GM18861 (cell line): ENCODE data around the gene FNDC11.

ENCODE experiments used
- ATAC-seq: cut with Tn5 transposase; IDR thresholded peaks from one replicate; pipeline ENCODE4 v1.9.1; 2021; ENCODE audit not compliant: unreplicated experiment

Gene FNDC11

DNA sequence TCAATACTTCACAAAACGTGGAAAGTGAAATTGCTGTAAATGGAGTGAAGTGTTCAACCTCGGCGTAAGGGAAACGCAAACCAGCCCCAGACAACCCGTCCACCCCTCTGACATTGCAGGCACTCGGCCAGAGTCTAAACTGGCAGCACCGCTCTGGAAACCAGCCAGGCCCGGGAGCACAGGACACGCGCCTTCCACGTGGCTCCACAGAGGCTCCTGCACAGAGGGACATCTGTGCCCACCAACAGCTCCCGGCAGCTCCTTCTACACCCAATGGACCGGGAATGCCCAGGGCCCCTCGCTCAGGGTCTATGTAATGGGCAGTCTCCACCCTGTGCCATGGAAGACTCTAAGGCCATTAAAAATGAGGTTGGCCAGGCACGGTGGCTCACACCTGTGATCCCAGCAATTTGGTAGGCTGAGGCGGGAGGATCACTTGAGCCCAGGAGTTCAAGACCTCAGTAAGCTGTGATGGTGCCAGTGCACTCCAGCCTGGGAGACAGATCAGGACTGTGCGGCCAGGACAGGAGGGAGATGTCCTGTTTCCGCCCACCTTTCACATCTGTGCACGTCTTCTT lies 23.4 kb downstream of the FNDC11 start:
- ATAC-seq: no peak

DNA sequence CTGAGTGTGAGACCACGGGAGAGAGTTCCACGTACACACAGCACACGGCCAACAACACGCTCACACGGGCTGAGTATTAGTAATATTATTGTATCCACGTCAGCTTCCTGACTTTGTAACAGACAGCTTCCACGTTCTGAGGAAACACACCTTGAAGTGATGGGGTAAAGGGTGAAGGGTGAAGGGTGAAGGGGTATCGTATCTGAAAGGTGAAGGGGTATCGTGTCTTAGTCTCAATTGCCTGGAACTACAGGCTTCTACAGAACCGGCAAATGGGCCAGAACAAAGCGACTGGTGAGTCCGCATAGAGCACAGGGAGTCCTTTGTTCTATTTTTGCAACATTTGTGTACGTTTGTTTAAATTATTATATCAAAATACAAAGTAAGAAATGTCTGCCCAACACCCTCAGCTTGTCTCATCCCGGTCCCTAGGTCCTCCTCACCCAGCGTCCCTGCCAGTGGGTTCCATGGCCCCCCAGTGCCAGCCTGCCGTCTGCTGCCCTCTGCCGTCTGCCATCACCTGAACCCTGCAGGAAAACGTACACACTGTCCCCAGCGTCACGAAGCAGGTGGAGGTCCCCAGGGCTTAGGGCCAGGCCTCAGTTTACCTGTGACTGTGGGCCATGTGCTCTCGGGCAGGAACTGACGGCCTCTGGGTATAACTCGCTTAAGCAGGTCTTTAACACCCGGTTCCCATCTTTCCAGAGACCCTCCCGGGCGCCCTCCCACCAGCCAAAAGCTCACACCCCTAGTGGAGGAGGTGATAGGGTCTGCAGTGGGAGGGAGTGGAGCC lies 24.5 kb downstream of the FNDC11 start:
- no peak for ATAC-seq

DNA sequence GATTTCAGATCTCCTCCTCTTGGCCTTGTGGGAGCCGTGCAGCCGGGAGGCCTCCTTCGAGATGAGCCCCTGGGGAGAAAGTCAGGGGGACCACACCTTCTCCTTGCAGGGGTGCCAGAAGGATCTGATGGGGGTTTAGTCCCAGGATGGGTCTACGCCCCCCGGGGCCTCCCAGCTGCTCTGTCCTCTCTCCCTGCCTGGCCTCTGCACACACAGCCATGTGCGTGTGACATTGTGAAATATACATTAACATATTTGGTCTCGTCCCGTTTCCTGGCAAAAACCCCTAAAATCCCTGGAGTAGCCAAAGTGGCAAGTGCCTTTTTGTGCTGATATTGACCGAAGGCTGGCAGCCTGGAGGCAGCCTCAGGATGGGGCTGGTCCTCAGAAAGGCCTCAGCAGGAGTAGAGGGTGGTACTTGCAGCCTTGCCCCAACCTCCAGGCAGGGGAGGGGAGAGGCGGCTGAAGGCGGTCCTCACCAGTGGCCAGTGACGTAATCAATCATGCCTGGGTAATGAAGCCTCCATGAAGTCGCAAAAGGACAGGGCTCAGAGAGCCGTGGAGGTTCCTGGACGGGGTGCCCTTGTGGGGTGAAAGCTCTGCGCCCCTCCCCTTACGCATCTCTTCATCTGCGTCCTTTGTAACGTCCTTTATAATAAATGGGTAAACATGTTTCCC lies 25.2 kb downstream of the FNDC11 start:
- ATAC-seq: no peak

DNA sequence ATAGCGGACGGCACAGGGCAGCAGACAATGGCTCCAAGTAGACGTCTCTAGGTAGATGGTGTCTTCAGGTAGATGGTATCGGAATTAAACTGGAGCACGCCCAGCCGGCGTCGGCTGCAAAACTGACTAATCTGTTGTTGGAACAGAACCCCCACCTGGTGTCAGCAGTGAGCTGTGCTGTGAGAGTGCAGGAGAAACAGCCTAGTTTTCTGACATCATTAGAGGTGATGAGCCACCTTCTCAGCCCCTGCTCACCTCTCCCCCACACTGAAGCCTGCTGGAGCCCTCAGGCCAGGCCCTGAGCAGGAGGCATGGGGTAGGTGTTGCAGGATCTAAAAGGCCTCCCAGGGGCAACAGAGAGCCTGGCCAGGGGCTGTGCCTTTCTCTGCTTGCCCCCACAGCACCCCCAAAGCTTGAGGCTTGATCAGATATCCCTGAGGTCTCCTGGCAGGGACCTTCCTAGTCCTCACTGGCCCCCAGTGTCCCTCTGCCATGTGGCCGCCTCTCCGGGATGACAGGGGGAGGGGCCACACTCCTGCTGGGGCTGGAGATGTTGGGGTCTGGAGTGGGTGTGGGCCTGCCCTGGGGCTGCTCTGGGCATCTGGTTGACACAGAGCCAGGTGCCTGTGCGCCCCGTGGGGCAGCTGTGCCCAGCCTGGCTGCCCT lies 27.0 kb downstream of the FNDC11 start:
- no peak for ATAC-seq

DNA sequence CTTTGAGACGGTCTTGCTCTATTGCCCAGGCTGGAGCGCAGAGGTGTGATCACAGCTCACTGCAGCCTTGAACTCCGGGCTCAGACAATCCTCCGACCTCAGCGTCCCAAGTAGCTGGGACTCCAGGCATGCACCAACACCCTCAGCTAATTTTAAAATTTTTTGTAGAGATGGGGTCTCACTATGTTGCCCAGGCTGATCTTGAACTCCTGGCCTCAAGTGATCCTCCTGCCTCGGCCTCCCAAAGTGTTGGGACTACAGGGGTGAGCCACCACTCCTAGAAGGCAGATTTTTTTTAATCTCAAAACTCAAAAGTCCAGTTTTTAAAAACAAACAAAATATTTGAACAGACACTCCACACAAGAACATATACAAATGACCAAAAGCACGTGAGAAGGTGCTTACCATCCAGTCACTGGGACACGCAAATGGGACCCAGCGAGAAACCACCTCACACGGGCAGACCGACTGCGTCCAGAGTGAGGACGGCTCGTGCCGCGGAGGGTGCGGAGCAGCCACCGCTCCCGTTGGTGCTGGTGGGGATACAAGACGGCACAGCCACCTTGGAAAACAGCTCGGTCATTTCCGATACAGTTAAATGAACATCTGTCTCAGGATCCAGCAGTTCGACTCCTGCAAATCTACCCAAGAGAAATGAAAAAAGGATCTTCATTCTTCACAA lies 28.6 kb downstream of the FNDC11 start:
- no peak for ATAC-seq

DNA sequence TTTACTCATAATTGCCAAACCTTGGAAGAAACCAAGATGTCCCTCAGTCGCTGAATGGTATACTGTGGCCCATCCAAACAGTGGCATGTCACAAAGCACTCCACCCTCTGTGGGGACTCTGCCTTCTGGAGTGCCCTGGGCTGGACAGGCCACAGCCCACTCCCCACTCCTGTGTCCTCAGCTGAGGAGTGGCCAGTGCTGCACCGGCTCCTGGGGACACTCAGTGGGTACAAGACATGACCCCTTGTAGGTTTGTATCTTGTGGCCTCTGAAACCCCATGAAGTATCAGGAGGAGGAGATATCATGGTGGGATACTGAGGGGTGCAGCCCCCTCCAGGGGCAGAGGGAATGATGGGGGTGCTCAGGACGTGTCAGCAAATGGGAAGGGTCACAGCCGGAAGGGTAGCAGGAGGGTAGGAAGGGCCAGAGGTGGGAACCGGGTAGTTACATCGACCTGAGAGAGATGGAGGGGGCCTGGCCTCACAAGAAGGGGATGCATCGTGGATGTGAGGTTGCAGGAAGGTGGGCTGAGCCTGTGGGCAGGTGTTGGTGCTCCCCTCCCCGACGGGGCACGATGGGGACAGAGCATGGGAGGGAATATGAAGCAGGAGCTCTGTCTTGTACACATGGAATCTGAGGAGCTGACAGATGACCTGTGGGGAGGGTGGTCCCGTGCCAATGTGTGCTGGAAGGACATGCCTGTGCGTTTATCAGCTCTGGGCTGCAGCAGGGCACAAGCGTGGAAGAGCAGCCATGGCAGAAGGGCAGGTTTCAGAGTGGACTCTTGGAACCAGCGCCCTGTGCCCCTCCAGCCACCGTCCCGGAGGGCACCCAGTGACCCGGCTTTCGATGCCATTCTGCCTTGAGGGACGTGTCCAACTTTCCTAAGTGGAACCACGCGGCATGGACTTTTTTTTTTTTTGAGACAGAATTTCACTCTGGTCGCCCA lies 31.9 kb downstream of the FNDC11 start:
- no peak for ATAC-seq

DNA sequence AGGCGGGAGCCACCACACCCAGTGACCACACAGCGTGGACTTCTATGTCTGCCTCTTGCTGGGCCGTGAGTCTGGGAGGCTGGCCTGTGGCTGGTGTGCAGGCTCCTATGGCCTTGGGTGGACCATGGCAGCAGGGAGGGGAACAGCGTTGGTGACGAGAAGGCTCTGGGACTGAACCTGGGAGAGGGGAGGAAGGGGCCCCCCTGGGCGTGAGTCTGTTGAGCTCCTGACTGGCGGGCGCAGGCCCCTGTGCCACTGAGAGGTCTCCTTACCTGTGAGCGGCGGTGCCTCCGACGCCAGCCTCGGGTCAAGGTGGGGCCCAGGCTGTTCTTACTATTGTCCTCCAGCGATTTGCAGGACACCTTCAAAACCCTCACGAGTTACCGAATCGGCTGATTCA lies 32.8 kb downstream of the FNDC11 start:
- no peak for ATAC-seq

DNA sequence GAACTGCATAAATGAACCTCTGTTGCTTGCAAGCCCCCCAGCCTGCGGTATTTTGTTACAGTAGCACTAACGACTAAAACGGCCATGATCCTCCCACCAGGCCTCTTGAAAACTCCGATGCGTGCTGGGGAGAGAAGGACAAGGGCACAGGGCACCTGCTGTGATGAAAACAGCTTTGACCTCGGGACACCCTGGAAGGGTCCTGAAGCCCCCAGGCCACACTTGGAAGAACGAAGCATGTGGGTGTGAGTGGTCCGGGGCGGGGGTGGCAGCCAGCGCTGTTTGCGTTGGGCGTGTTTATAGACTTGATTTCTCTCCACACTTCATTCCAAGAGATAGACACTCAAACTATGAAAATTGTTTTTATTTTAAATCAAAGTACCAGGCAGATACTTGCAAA lies 33.3 kb downstream of the FNDC11 start:
- ATAC-seq: no peak

DNA sequence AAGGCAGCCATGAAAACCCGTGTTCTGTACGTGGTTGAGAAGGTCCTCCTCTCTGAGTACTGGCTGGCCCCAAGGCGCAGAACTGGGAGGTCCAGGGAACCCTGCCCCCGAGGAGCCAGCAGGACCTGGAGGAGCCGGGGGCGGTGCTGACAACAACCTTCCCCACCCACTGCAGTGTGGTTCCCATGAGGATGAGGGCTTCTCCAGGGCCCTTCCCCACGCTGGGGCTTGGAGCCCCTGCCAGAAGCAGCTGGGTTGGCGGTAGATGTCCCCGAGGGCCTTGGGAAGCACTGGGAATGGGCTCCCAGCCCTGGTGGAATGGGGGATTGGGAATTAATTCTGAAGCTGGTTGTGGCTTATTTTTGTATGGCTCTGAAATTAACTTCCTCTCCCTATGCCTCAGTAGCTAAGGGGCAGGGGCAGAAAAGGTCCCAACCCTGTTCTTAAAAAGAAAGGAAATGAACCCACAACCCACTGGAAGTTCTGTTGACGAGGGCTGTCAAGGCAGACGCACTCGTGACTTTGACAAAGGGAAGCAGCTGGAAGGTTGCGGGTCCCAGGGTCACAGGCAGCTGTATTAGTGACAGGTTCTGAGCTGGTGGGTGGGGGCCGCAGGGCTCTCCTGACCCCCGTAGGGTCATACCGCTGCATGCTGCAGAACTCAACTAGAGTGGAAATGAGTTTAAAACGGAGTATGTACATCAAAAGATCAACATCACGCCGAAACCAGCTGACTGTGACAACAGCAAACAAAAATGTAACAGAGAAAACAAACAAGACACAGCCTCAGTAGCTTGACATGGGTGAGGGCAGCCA lies 34.0 kb downstream of the FNDC11 start:
- ATAC-seq: no peak

DNA sequence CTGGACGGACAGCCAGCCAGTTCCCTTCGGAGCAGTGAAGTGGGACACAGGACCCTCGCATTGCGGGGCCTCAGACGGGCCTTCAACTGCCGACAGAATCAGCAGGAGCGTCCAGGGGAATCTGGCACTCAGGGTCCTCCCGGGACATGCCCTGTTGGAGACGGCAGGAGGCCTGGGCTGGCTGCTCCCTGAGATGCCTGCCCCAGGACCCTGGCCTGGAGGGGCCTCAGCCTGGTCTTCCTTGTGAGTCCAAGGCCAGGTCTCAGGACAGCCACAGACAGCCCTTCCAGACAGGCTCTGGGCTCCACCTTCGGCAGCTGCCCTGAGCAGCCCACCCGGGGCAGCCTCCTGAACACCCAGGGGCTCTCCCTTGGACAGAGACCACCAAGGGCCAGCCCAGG lies 34.7 kb downstream of the FNDC11 start:
- ATAC-seq: no peak

DNA sequence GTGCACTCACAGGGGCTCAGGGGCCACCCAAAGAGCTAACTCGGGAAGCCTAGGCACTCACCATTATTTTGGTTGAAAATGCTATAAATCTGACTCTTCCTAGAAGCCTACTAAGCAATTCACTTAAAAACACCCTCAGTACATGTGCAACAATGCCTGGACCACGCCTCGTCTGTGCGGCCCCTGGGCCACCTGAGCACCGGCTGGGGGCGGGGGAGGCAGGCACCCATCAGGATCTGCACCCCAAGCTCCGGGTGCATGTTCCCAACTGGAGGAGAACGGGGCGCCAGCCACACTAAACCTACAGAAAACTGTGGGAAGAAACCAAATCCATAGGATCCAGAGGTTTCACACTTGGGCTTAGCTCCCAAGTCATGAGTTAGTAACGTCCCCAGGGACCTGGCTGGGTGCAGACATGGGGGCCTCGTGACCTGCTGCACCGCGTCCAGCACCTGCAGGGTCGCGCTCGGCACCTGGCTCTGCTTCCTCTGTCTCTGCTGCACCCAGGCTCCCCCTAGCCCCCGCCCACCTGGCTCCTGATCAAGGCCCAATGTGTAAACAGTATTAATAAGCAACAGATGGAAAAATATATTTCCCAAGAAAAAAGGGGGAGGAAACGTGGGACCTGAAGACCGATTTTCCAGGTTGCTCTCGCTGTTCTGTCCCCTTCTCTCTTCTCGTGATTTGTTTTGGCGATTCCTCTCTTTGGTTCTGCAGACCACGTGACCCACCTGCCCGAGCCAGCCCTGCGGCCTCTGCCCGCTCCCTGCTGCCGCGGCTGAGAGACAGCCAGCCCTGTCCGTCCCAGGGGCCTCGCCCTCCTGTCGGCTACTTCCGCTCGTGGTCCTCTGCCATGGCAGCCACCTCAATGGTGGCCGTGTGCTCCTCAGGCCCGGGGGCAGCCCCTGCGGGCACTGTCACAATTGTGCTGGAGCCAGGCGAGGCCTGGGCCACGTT lies 35.6 kb downstream of the FNDC11 start:
- no peak for ATAC-seq

DNA sequence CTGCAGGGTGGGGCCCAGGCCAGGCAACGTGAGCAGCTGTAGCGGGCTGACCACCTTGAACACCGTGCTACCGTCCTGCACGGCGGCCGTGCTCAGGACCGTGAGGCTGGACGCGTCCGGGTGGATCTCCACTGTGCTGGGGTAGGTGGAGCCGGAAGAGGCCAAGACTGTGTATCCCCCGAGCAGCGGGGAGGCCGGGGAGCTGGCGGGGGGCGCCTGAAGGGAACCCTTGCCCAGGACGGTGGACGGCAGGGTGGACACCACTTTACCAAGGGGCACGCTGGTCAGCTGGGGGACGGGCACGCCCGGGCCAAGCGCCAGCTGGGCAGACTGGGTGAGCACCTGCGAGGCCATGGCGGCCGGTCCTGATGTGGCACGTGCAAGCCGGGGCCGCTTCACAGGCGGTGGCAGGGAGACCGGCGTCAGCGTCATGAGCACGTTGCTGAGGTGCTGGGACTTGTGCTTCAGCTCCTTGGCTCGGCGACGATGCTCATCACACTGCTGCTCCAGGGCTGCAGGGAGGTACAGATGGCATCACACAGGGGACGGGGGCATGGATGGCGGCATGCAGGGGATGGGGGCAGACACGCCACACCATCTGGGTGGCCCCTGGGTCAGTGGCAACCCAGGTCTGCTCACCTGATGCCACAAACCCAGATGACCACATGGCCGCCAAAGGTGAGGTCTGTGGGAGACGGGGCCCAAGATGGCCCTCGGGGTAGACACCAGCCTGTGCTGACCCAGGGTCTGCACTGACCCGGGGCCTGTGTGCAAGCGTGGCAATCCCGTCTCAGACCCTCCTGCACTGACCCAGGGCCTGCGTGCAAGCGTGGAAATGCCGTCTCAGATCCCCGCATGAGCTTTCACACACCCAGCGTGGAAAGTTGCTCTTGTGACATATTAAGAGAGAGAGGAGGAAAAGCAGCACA lies 36.5 kb downstream of the FNDC11 start:
- no peak for ATAC-seq

DNA sequence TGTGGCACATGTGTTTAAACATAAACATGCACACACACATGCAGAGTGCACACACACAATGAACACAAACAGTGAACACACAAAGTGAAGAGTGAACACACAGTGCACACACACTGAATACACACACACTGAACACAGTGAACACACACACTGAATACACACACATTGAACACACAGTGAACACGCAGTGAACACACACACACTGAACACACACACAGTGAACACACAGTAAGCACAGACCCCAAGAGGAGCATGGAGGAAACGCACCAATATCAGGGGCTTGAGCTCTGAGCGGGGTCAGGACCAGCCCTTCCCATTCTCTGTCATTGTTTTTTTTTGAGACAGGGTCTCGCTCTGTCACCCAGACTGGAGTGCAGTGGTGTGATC lies 37.2 kb downstream of the FNDC11 start:
- ATAC-seq: no peak

DNA sequence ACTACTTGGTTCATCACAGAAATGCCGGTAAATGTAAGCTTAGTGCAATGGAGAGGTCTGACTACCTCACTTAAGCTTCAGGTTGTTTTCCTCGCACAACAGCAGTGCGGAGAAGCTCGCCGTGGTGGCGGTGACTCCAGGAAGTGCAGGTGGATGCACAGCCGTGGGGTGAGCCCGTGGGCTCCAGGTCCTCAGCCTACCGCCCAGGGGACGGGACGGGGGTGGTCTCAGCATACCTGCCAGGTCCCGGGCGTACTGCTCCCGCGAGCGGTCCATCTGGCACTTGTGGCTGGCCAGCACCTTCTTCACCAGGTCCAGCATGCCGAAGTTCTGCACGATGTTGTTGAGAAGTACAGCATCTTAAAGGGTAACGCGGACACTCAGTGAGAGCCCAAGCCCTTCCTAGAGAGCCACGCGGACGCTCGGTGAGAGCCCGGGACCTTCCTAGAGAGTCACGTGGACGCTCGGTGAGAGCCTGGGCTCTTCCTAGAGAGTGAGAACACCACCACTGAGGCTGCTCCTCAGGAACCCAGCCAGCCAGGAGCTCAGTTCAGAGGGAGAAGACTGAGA lies 37.9 kb downstream of the FNDC11 start:
- ATAC-seq: no peak

DNA sequence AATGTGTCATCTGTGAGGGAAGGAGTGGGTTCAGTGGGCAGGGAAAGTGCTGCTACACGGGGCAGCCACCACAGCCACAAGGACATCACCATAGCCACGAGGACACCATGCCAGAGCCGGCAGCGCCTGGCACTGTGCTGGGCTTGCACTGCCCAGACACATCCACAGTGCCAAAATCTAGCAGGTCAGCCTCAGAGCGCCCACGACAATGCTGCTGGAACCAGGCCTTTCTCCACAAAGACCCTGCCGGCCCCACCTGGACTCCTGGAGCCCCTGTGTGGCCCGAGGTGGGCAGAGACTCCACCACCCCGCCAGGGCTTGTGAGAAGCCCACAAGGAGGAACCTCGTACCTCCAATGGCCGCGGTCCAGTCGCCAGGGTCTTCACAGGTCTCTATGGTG lies 38.7 kb downstream of the FNDC11 start:
- ATAC-seq: no peak

DNA sequence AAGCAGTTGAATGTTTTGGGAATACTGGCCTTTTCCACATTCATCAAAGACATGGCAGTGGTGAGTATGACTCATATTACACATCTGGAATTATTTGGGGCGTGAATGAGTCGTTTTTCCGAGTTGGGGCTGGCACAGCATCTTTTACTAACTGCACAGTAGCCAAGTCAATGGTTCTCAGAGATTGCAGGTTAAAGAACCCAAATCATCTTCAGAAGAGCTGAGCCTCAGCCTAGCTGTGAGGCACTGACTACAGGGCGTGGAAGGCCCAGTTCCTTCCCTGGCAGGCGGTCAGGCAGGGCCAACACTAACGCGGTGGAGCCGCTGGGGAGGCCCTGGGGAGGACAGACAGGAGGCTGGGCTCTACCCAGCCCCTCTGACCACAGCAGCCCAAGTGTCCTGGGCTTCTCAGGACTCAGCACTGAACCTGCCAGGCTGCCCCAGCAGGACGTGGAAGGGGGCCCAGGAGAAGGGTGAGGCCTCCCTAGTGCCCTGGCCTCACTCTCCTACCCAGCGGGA lies 40.1 kb downstream of the FNDC11 start:
- no peak for ATAC-seq
